LNCAP (cell line): ENCODE measurements around the gene TLE4.

Experiments
- CTCF ChIP-seq: fragments of 450-650 bp; IDR thresholded peaks from 2 replicates; pipeline ENCODE4 v1.5.1; 2017; ENCODE audit warnings: mild to moderate bottlenecking

The TLE4 gene

GRCh38 chr9:79693750-79694149 lies 122.0 kb downstream of the TLE4 start:
- no peak for TF ChIP-seq CTCF

GRCh38 chr9:79694208-79694607 lies 122.4 kb downstream of the TLE4 start:
- TF ChIP-seq CTCF, result no peak

GRCh38 chr9:79694676-79695400 lies 123.1 kb downstream of the TLE4 start:
- no peak for TF ChIP-seq CTCF

- TF ChIP-seq CTCF, result no peak
These were observed 123.9 kb downstream of the TLE4 start for GRCh38 chr9:79695531-79696175.

GRCh38 chr9:79698967-79699366 lies 127.2 kb downstream of the TLE4 start:
- no peak for TF ChIP-seq CTCF

- no peak for TF ChIP-seq CTCF
These were observed 127.7 kb downstream of the TLE4 start for GRCh38 chr9:79699479-79699878.

- TF ChIP-seq CTCF, result no peak
These were observed 129.0 kb downstream of the TLE4 start for GRCh38 chr9:79700607-79701360.
